HCT116 (cell line): Measurements from ENCODE around the gene C1orf167. TPM values are rescaled to one million over a fixed set of nuclear protein-coding genes. Genes with fewer than 3 reads are reported as not detected.

Experiments
- ATAC-seq: fragments of 200-7000 bp; cut with Tn5 transposase; 2 replicates; pipeline ENCODE4 v1.9.1; 2020; ENCODE audit warnings: mild to moderate bottlenecking, moderate library complexity
- BruUV-seq: library from RNA; stranded (reverse); fragments of 400-500 nt; replicated peaks from 2 replicates; lab custom pipeline; 2021; lab: Mats Ljungman, UMichigan
- CTCF ChIA-PET: fragments of 300-600 bp; sonication (Branson Sonifier 250); formaldehyde crosslinking; loops from one replicate; lab custom pipeline; 2021; ENCODE audit warnings: antibody characterized with exemption; lab: Charles Lee
- POLR2A ChIA-PET: fragments of 300-600, 350-600 bp; sonication (Branson Sonifier 250); formaldehyde crosslinking; loops from one replicate; lab custom pipeline; 2021; ENCODE audit warnings: antibody characterized with exemption; lab: Charles Lee
- RAD21 ChIA-PET, 2 experiments: fragments of 300-600 bp; sonication (Branson Sonifier 250); formaldehyde crosslinking; loops; one replicate each; lab custom pipeline; 2023; ENCODE audit warnings: low total read pairs in 2 of 2; ENCODE audit not compliant: uncharacterized antibody in 2 of 2, unreplicated experiment in 2 of 2, low non-redundant PET in 1 of 2; lab: Charles Lee
- DNase-seq: peaks from one replicate; pipeline ENCODE4 v3.0.0-alpha.2; 2010; ENCODE audit warnings: low read depth, low spot score
- H2AFZ ChIP-seq: fragments of 200-600 bp; shearing (Covaris generic), sonication (generic); 2 replicates; pipeline ENCODE4 v1.6.1; 2017; ENCODE audit warnings: low read depth, mixed run types, mixed read lengths, antibody characterized with exemption, low read length; ENCODE audit not compliant: poor library complexity, severe bottlenecking
- H3K27ac ChIP-seq: 2 replicates; pipeline ENCODE4 v1.5.1; 2012; ENCODE audit warnings: low read depth, low read length
- H3K27me3 ChIP-seq: fragments of 200-600 bp; sonication (generic); 2 replicates; pipeline ENCODE4 v1.6.1; 2016; ENCODE audit warnings: mixed run types, low read length, mixed read lengths; ENCODE audit not compliant: insufficient read depth
- H3K36me3 ChIP-seq, 2 experiments: fragments of 200-500 bp in 1 of 2; fragments of 200-600 bp in 1 of 2; sonication (Bioruptor generic) in 1 of 2; sonication (generic) in 1 of 2; 2 replicates each; pipeline versions ENCODE4 v1.5.1 to v1.6.1; 2014 to 2016; ENCODE audit warnings: low read length in 2 of 2, inconsistent platforms in 1 of 2, mixed read lengths in 1 of 2, mixed run types in 1 of 2; ENCODE audit not compliant: insufficient read depth in 2 of 2, control insufficient read depth in 1 of 2
- H3K4me1 ChIP-seq, 2 experiments: fragments of 200-600 bp in 1 of 2; sonication (generic) in 1 of 2; 2 replicates each; pipeline versions ENCODE4 v1.5.1 to v1.6.1; 2012 to 2017; ENCODE audit warnings: low read length in 2 of 2, inconsistent platforms in 1 of 2, mild to moderate bottlenecking in 1 of 2, mixed read lengths in 1 of 2, mixed run types in 1 of 2, moderate library complexity in 1 of 2; ENCODE audit not compliant: insufficient read depth in 2 of 2, control insufficient read depth in 1 of 2
- H3K4me2 ChIP-seq: fragments of 200-600 bp; sonication (generic); 2 replicates; pipeline ENCODE4 v1.6.1; 2017; ENCODE audit warnings: mixed run types, low read length, mixed read lengths
- H3K4me3 ChIP-seq, 2 experiments: fragments of 200-600 bp in 1 of 2; sonication (generic) in 1 of 2; replicated peaks in 1 of 2; 2 replicates each; pipeline ENCODE4 v1.5.1; 2011 to 2016; ENCODE audit warnings: low read length in 2 of 2, control low read depth in 1 of 2, low read depth in 1 of 2, mild to moderate bottlenecking in 1 of 2, mixed read lengths in 1 of 2, mixed run types in 1 of 2
- H3K79me2 ChIP-seq: fragments of 200-600 bp; sonication (generic); 2 replicates; pipeline ENCODE4 v1.6.1; 2017; ENCODE audit warnings: mild to moderate bottlenecking, mixed run types, low read length, moderate library complexity, mixed read lengths; ENCODE audit not compliant: insufficient read depth
- H3K9ac ChIP-seq: fragments of 200-600 bp; sonication (generic); 2 replicates; pipeline ENCODE4 v1.6.1; 2016; ENCODE audit warnings: low read length, mixed read lengths
- H3K9me2 ChIP-seq: fragments of 200-600 bp; sonication (generic), shearing (Covaris generic); 2 replicates; pipeline ENCODE4 v1.6.1; 2017; ENCODE audit warnings: mixed run types, mild to moderate bottlenecking, moderate library complexity; ENCODE audit not compliant: insufficient read depth
- H3K9me3 ChIP-seq, 2 experiments: fragments of 200-500 bp in 1 of 2; fragments of 200-600 bp in 1 of 2; sonication (Bioruptor generic) in 1 of 2; sonication (generic) in 1 of 2; 2 replicates each; pipeline ENCODE4 v1.6.1; 2014 to 2017; ENCODE audit warnings: low read length in 2 of 2, mixed read lengths in 2 of 2, inconsistent platforms in 1 of 2, low read depth in 1 of 2, mild to moderate bottlenecking in 1 of 2, mixed run types in 1 of 2, moderate library complexity in 1 of 2; ENCODE audit not compliant: control insufficient read depth in 1 of 2, insufficient read depth in 1 of 2
- H4K20me1 ChIP-seq: fragments of 200-600 bp; sonication (generic), shearing (Covaris generic); 2 replicates; pipeline ENCODE4 v1.6.1; 2017; ENCODE audit warnings: mixed run types, mild to moderate bottlenecking, moderate library complexity; ENCODE audit not compliant: insufficient read depth
- EZH2 ChIP-seq: fragments of 200-600 bp; sonication (generic); IDR thresholded peaks from 2 replicates; pipeline ENCODE4 v1.6.1; 2017; ENCODE audit warnings: antibody characterized with exemption, mixed run types
- EZH2phosphoT487 ChIP-seq: fragments of 200-600 bp; IDR thresholded peaks from 2 replicates; pipeline ENCODE4 v1.6.1; 2018; ENCODE audit warnings: antibody characterized with exemption, borderline replicate concordance
- JUND ChIP-seq: IDR thresholded peaks from 2 replicates; pipeline ENCODE4 v1.6.1; 2012
- POLR2AphosphoS5 ChIP-seq: IDR thresholded peaks from 2 replicates; pipeline ENCODE4 v1.6.1; 2011; ENCODE audit warnings: mild to moderate bottlenecking, low read depth, low read length, moderate library complexity
- SP1 ChIP-seq: IDR thresholded peaks from 2 replicates; pipeline ENCODE4 v1.6.1; 2012; ENCODE audit warnings: low read depth
- SRF ChIP-seq: IDR thresholded peaks from 2 replicates; pipeline ENCODE4 v1.6.1; 2012; ENCODE audit warnings: low read depth
- ZNF274 ChIP-seq: fragments of 200-500 bp; sonication (Bioruptor generic); IDR thresholded peaks from 2 replicates; pipeline ENCODE4 v1.6.1; 2014; ENCODE audit warnings: mild to moderate bottlenecking, low read depth, low read length, inconsistent platforms
- intact Hi-C: fragments of 100-400 bp; cut with micrococcal nuclease; formaldehyde crosslinking; loops from 2 replicates; pipeline ENCODE4 v1.10.0; 2022
- total RNA-seq: library from RNA; stranded (reverse); gene quantifications from one replicate; pipeline ENCODE4 v1.2.1, GENCODE V29; 2021; ENCODE audit not compliant: unreplicated experiment
- TF ChIP-seq, protein P1 (sequence below): IDR thresholded peaks from 2 replicates; pipeline ENCODE4 v1.6.1; 2011; ENCODE audit warnings: mild to moderate bottlenecking, low read length, moderate library complexity; ENCODE audit not compliant: insufficient replicate concordance; ENCODE audit errors: extremely low read depth
- TF ChIP-seq, protein P2 (sequence below), 3 experiments: fragments of 200-600 bp in 1 of 3; sonication (generic) in 1 of 3; IDR thresholded peaks in 2 of 3; conservative IDR thresholded peaks in 1 of 3; 2 replicates each; pipeline ENCODE4 v1.5.1; 2012 to 2017; ENCODE audit warnings: low read depth in 2 of 3, low read length in 2 of 3, antibody characterized with exemption in 1 of 3, borderline replicate concordance in 1 of 3, control low read depth in 1 of 3, mild to moderate bottlenecking in 1 of 3, mixed read lengths in 1 of 3, mixed run types in 1 of 3, moderate library complexity in 1 of 3; ENCODE audit not compliant: insufficient read depth in 1 of 3

Gene C1orf167
- total RNA-seq, 1 experiment from 2014 or later = 0.12 TPM

DNA sequence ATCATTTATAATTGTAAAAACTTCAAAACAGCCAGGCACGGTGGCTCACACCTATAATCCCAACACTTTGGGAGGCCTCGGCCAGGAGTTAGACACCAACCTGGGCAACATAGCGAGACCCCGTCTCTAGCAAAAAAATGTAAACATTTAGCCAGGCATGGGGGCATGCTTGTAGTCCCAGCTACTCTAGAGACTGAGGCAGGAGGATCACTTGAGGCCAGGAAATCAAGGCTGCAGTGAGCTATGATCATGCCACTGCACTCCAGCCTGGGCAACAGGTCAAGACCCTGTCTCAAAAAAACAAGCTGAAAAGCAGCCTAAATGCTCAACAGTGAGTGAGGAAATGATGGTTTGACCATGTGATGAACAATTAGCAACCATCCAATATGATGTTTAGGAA, 7.3 kb downstream of the C1orf167 start (continued):
- TF ChIP-seq, protein P1, sequence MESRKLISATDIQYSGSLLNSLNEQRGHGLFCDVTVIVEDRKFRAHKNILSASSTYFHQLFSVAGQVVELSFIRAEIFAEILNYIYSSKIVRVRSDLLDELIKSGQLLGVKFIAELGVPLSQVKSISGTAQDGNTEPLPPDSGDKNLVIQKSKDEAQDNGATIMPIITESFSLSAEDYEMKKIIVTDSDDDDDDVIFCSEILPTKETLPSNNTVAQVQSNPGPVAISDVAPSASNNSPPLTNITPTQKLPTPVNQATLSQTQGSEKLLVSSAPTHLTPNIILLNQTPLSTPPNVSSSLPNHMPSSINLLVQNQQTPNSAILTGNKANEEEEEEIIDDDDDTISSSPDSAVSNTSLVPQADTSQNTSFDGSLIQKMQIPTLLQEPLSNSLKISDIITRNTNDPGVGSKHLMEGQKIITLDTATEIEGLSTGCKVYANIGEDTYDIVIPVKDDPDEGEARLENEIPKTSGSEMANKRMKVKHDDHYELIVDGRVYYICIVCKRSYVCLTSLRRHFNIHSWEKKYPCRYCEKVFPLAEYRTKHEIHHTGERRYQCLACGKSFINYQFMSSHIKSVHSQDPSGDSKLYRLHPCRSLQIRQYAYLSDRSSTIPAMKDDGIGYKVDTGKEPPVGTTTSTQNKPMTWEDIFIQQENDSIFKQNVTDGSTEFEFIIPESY = no peak
- TF ChIP-seq EZH2phosphoT487 = no peak

DNA sequence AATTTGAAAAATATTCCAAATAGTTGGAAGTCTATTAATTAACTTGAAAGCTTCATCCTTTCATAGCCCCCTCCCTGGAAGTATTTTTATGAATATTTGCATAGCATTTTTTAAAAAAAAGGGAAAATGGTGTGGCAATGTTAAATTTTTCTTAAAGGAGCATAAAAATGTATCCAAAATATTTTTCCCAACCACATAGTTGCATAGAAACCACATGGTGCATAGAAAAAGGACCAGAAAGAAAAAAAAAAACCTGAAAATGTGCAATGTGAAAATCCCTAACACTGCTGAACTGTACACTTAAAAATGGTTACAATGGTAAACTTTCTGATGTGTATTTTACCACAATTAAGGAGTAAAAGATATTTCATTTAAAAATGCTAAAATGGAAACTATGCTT, 8.0 kb downstream of the C1orf167 start:
- Histone ChIP-seq H3K9ac (no peak overlapping the region), H3K27me3 (no peaks in the 10 kb centered on the region), H4K20me1 (no peaks in the 10 kb centered on the region), H3K9me3 (no peaks in the 10 kb centered on the region), H3K9me2 (no peaks in the 10 kb centered on the region), H3K4me1 (peaks cover 0 to 4% of the 10 kb centered on the region in 2 experiments; a peak in 1 of 4 replicates), H3K4me2 (no peak overlapping the region), H2AFZ (no peak overlapping the region), H3K4me3 (no peak overlapping the region), H3K79me2 (no peaks in the 10 kb centered on the region), H3K27ac (no peak overlapping the region), H3K36me3 (no peaks in the 10 kb centered on the region)
- DNase-seq (no peak), ATAC-seq (no peak)
- intact Hi-C loops = no loop called here
- POLR2A ChIA-PET = no interaction called here
- TF ChIP-seq SRF = no peak
- TF ChIP-seq ZNF274 = no peak
- no peak for TF ChIP-seq SP1
- TF ChIP-seq JUND = no peak
- TF ChIP-seq POLR2AphosphoS5 = no peak
- no peak for TF ChIP-seq EZH2
- TF ChIP-seq, protein P2, sequence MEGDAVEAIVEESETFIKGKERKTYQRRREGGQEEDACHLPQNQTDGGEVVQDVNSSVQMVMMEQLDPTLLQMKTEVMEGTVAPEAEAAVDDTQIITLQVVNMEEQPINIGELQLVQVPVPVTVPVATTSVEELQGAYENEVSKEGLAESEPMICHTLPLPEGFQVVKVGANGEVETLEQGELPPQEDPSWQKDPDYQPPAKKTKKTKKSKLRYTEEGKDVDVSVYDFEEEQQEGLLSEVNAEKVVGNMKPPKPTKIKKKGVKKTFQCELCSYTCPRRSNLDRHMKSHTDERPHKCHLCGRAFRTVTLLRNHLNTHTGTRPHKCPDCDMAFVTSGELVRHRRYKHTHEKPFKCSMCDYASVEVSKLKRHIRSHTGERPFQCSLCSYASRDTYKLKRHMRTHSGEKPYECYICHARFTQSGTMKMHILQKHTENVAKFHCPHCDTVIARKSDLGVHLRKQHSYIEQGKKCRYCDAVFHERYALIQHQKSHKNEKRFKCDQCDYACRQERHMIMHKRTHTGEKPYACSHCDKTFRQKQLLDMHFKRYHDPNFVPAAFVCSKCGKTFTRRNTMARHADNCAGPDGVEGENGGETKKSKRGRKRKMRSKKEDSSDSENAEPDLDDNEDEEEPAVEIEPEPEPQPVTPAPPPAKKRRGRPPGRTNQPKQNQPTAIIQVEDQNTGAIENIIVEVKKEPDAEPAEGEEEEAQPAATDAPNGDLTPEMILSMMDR (IDR thresholded peaks at IDR 0.05 in 2 of 3, conservative IDR thresholded peaks at IDR 0.05 in 1 of 3; ENCODE audit: borderline replicate concordance in 1 of 3, insufficient read depth in 1 of 3, low read depth in 2 of 3, low read length in 2 of 3) = no peak
- RAD21 ChIA-PET = no interaction called here
- CTCF ChIA-PET = no interaction called here
- BruUV-seq = no TSS peak
